Peyer's patch (tissue), 4 donors: ENCODE data around the gene DNAJC15. TPM values are rescaled to one million over a fixed set of nuclear protein-coding genes. Genes with fewer than 3 reads are reported as not detected.

Experiments used
- DNase-seq, 3 donors: peaks; one replicate each; pipeline ENCODE4 v3.0.0-alpha.2; 2017 to 2019
- H3K27ac ChIP-seq, 4 donors: fragments of 200-600 bp; sonication (generic); one replicate each; pipeline ENCODE4 v1.5.1; 2016 to 2019
- H3K27me3 ChIP-seq, 2 donors: fragments of 200-600 bp; sonication (generic); one replicate each; pipeline ENCODE4 v1.5.1; 2019
- H3K36me3 ChIP-seq, 3 donors: fragments of 200-600 bp; sonication (generic); one replicate each; pipeline ENCODE4 v1.5.1; 2016 to 2019
- H3K4me1 ChIP-seq, 4 donors: fragments of 200-600 bp; sonication (generic); one replicate each; pipeline ENCODE4 v1.5.1; 2016 to 2019
- H3K4me3 ChIP-seq, 4 donors: fragments of 200-600 bp; sonication (generic); 1 replicate in 3 of 4; 2 replicates in 1 of 4; pipeline ENCODE4 v1.5.1; 2016 to 2019; ENCODE audit warnings: mild to moderate bottlenecking in 1 of 4
- H3K9me3 ChIP-seq, 4 donors: fragments of 200-600 bp; sonication (generic); one replicate each; pipeline ENCODE4 v1.5.1; 2016 to 2019; ENCODE audit warnings: mild to moderate bottlenecking in 1 of 4
- POLR2A ChIP-seq, 2 donors: fragments of 450-650 bp; IDR thresholded peaks; one replicate each; pipeline ENCODE4 v1.5.1; 2017; ENCODE audit warnings: antibody characterized with exemption in 2 of 2, mild to moderate bottlenecking in 2 of 2, moderate library complexity in 2 of 2
- total RNA-seq, 4 donors: library from RNA; depleted of rRNA; stranded (reverse); fragments of >200 nt; gene quantifications; one replicate each; pipeline ENCODE4 v1.1.0, GENCODE V29; 2016
- TF ChIP-seq, protein P1 (sequence below), 6 experiments: fragments of 450-650 bp in 4 of 6; fragments of 200-600 bp in 2 of 6; sonication (generic) in 1 of 6; IDR thresholded peaks; one replicate each; pipeline ENCODE4 v1.5.1; 2017 to 2019; ENCODE audit warnings: antibody characterized with exemption in 6 of 6, mild to moderate bottlenecking in 3 of 6, moderate library complexity in 1 of 6

DNAJC15 gene
- total RNA-seq, 4 donors from 2014 or later = 5.8 to 27.5 (median 11.9) TPM

DNA sequence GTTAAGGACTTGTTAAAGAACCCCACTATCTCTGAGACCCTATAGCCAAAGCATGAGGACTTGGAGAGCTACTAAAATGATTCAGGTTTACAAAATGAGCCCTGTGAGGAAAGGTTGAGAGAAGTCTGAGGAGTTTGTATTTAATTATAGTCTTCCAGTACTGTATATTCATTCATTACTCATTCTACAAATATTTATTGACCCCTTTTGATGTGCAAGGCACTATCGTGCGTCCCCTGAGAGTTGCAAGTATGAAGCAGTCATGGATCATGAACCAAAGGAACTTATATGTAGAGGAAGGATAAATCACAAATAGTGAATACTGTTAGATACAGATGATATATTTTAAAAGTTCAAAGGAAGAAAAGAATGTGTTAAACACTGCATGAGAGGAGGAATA, 84.4 kb downstream of the DNAJC15 start:
- Histone ChIP-seq H3K27ac (no peak overlapping the region), H3K9me3 (no peaks in the 10 kb centered on the region), H3K4me3 (no peak overlapping the region), H3K4me1 (peaks cover 0 to 12% (median 0%) of the 10 kb centered on the region in 4 donors), H3K27me3 (no peaks in the 10 kb centered on the region), H3K36me3 (no peaks in the 10 kb centered on the region)
- TF ChIP-seq POLR2A (IDR thresholded peaks at IDR 0.05) = no peak
- TF ChIP-seq, protein P1, sequence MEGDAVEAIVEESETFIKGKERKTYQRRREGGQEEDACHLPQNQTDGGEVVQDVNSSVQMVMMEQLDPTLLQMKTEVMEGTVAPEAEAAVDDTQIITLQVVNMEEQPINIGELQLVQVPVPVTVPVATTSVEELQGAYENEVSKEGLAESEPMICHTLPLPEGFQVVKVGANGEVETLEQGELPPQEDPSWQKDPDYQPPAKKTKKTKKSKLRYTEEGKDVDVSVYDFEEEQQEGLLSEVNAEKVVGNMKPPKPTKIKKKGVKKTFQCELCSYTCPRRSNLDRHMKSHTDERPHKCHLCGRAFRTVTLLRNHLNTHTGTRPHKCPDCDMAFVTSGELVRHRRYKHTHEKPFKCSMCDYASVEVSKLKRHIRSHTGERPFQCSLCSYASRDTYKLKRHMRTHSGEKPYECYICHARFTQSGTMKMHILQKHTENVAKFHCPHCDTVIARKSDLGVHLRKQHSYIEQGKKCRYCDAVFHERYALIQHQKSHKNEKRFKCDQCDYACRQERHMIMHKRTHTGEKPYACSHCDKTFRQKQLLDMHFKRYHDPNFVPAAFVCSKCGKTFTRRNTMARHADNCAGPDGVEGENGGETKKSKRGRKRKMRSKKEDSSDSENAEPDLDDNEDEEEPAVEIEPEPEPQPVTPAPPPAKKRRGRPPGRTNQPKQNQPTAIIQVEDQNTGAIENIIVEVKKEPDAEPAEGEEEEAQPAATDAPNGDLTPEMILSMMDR (IDR thresholded peaks at IDR 0.05) = no peak
- DNase-seq = no peak

DNA sequence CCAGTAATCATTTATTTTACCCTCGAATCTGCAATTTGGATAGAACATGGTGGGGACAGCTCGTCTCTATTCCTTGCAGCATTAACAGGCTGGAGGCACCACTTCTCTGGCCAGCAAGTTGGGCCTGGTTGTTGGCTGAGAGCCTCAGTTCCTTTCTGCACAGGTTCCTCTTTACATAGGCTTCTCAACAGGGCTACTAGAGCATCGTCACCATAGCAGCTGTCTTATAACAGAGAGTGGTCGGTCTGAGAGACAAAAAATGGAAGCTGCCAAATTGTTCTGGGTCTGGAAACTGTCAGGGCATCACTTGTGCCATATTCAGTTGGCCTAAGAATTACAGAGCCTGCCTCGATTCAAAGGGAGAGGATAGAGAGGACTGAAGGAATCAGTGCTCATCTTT, 86.7 kb downstream of the DNAJC15 start:
- Histone ChIP-seq H3K4me1 (peaks cover 0 to 12% (median 0%) of the 10 kb centered on the region in 4 donors), H3K4me3 (no peak overlapping the region), H3K27me3 (no peaks in the 10 kb centered on the region), H3K36me3 (no peaks in the 10 kb centered on the region), H3K27ac (no peak overlapping the region), H3K9me3 (no peaks in the 10 kb centered on the region)
- no peak for DNase-seq
- TF ChIP-seq, protein P1 (IDR thresholded peaks at IDR 0.05) = no peak
- no peak for TF ChIP-seq POLR2A (IDR thresholded peaks at IDR 0.05)

DNA sequence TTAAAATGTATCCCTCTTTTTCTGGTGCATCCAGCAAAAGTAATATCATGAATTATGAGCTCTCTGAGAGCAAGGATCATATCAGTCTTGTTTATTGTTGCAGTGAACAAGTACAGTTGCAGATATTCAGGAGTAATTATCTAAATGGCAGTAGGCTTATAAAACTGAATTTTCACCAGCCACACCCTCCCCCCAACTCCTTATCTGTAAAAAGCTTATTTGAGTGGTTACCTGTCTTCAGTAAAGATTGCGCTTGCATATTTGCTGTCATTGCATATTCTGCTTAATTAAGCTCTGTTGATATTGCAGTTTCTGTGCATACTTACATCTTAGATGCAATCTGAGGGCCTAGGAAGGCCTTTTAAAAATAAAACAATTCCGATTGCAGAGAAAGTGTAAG, 87.3 kb downstream of the DNAJC15 start:
- no peaks in the 10 kb centered on the region for H3K27me3 ChIP-seq
- no peak for TF ChIP-seq POLR2A (IDR thresholded peaks at IDR 0.05)
- TF ChIP-seq, protein P1 (IDR thresholded peaks at IDR 0.05) = no peak
- H3K9me3 ChIP-seq = no peaks in the 10 kb centered on the region
- no peak for DNase-seq
- H3K27ac ChIP-seq = no peak overlapping the region
- peaks cover 0 to 12% (median 0%) of the 10 kb centered on the region in 4 donors for H3K4me1 ChIP-seq
- no peak overlapping the region for H3K4me3 ChIP-seq
- no peaks in the 10 kb centered on the region for H3K36me3 ChIP-seq

DNA sequence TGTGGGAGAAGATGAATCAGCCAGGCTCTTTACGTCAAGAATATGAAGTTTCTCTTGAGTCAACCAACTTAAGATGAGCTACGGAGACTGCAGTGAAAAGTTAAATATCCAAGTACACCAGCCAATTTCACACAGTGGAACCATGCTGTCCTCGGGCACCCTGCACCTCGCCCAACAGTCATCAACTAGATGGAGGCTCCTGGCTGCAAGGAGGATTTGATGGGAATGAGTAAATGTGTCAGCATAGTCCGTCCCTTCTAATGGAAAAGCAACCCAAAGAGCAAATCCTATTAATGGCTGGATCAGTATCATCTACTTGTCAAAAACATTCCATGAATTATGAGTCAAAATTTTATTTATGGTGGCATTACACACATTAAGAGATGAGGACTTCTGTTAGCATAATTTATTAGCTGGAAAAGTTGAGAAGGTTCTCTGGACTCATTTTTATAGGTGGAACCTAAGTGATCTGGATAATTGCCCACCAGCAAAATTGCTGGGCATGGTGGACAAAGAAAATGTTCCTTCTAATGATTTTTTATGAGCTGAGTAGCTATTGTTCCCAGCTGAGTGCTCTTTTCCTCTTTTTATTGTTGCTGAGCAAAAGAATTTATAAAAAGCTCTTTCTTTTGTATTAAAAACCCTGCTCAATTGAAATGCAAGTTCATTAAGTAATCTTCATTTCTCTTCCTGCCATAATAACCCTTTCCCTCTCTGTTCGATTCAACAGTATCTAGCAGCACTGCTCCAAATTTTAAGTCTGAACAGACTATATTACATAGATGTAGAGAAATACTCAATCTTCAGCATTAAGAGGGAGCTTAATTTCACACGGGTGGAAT, 88.4 kb downstream of the DNAJC15 start:
- H3K4me1 ChIP-seq = peaks cover 0 to 12% (median 0%) of the 10 kb centered on the region in 4 donors
- no peaks in the 10 kb centered on the region for H3K36me3 ChIP-seq
- H3K27ac ChIP-seq = no peak overlapping the region
- no peak for DNase-seq
- H3K9me3 ChIP-seq = no peaks in the 10 kb centered on the region
- H3K27me3 ChIP-seq = no peaks in the 10 kb centered on the region
- TF ChIP-seq POLR2A (IDR thresholded peaks at IDR 0.05) = no peak
- TF ChIP-seq, protein P1 (IDR thresholded peaks at IDR 0.05) = no peak
- no peak overlapping the region for H3K4me3 ChIP-seq

DNA sequence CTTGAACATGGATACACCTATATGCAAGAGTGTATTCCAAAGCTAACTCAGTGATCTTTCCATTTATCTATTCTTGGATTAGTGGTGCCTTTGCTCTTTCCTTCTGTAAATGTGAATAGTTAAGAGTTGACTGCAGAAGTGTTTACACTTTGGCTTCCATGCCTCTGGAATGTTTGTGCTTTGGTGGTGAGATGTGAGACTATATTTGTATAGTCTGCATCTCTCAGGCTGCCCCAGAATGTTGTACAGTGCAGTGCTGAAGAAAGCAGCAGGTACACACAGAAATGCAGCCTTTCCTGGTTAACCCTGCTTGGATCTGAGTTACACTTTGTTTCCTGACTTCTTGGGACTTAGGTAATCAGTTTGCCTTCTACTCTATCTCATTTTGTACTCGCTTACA, 90.2 kb downstream of the DNAJC15 start:
- H3K27ac ChIP-seq = no peak overlapping the region
- no peak for DNase-seq
- TF ChIP-seq, protein P1 (IDR thresholded peaks at IDR 0.05) = no peak
- no peak for TF ChIP-seq POLR2A (IDR thresholded peaks at IDR 0.05)

More for the DNA sequence above, 90.2 kb downstream of the DNAJC15 start:
- Histone ChIP-seq H3K4me1 (no peaks in the 10 kb centered on the region), H3K36me3 (no peaks in the 10 kb centered on the region), H3K9me3 (no peaks in the 10 kb centered on the region), H3K4me3 (no peak overlapping the region), H3K27me3 (no peaks in the 10 kb centered on the region)
